ENCODE measurements around the gene FMN1.

The FMN1 gene

DNA sequence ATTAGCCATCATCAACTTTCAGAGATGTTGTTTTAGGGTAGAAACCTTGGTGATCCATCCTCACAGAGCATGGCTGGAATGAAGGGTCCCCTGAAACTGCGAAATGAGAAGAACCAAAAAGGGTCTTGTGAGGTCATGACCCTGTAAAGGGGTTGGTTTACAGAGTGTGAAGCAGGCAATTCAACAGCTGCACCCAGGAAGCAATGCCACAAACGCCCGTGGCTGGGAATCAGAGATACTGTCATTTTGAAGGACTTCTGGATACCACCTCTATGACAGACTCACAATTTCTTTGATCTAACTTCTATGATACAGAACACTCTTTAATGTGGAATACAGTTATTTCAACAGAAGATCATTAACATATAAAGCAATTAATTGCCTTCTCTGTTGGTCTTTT, 397.7 kb downstream of the FMN1 start:
- no peaks in the 10 kb centered on the region for H3K27me3 ChIP-seq (ENCODE audit: insufficient read depth, low read length)
- no peaks in the 10 kb centered on the region for H3K36me3 ChIP-seq (ENCODE audit: insufficient read depth, low read length)
- H3K4me1 ChIP-seq (ENCODE audit: insufficient read depth, low read length): no peaks in the 10 kb centered on the region
- H3K9ac ChIP-seq (ENCODE audit: low read depth, low read length): no peak overlapping the region
- no peak overlapping the region for H3K4me3 ChIP-seq (ENCODE audit: low read length)
- no peak overlapping the region for H3K27ac ChIP-seq (ENCODE audit: low read depth, low read length)
- WGBS: 79% methylated on average over 3 of the region's 3 CpGs
- no peaks in the 10 kb centered on the region for H3K9me3 ChIP-seq (ENCODE audit: insufficient read depth, low read depth, low read length)

- Histone ChIP-seq H3K4me1 (ENCODE audit: insufficient read depth, low read length) (no peaks in the 10 kb centered on the region), H3K27ac (ENCODE audit: low read depth, low read length) (no peak overlapping the region), H3K9ac (ENCODE audit: low read depth, low read length) (no peak overlapping the region), H3K36me3 (ENCODE audit: insufficient read depth, low read length) (no peaks in the 10 kb centered on the region), H3K27me3 (ENCODE audit: insufficient read depth, low read length) (no peaks in the 10 kb centered on the region), H3K4me3 (ENCODE audit: low read length) (no peak overlapping the region), H3K9me3 (ENCODE audit: insufficient read depth, low read depth, low read length) (no peaks in the 10 kb centered on the region)
- 50% methylated on average over 2 of the region's 3 CpGs for WGBS
Observed at GRCh38 chr15:32794973-32795372, 399.5 kb downstream of the FMN1 start.

- Histone ChIP-seq H3K36me3 (ENCODE audit: insufficient read depth, low read length) (no peaks in the 10 kb centered on the region), H3K27ac (ENCODE audit: low read depth, low read length) (no peak overlapping the region), H3K9me3 (ENCODE audit: insufficient read depth, low read depth, low read length) (no peaks in the 10 kb centered on the region), H3K27me3 (ENCODE audit: insufficient read depth, low read length) (no peaks in the 10 kb centered on the region), H3K4me1 (ENCODE audit: insufficient read depth, low read length) (no peaks in the 10 kb centered on the region; the same call in 1 of the 2 replicates), H3K9ac (ENCODE audit: low read depth, low read length) (no peak overlapping the region), H3K4me3 (ENCODE audit: low read length) (no peak overlapping the region)
- WGBS: 73% methylated on average over 2 of the region's 2 CpGs
Observed at GRCh38 chr15:32792436-32792835, 402.1 kb downstream of the FMN1 start.

- Histone ChIP-seq H3K27ac (ENCODE audit: low read depth, low read length) (no peak overlapping the region), H3K36me3 (ENCODE audit: insufficient read depth, low read length) (no peaks in the 10 kb centered on the region), H3K9ac (ENCODE audit: low read depth, low read length) (no peak overlapping the region), H3K4me3 (ENCODE audit: low read length) (no peak overlapping the region), H3K27me3 (ENCODE audit: insufficient read depth, low read length) (no peaks in the 10 kb centered on the region), H3K9me3 (ENCODE audit: insufficient read depth, low read depth, low read length) (no peaks in the 10 kb centered on the region), H3K4me1 (ENCODE audit: insufficient read depth, low read length) (no peaks in the 10 kb centered on the region; the same call in 1 of the 2 replicates)
- 100% methylated on average over 2 of the region's 2 CpGs for WGBS
Observed at GRCh38 chr15:32790352-32790999, 404.0 kb downstream of the FMN1 start.

DNA sequence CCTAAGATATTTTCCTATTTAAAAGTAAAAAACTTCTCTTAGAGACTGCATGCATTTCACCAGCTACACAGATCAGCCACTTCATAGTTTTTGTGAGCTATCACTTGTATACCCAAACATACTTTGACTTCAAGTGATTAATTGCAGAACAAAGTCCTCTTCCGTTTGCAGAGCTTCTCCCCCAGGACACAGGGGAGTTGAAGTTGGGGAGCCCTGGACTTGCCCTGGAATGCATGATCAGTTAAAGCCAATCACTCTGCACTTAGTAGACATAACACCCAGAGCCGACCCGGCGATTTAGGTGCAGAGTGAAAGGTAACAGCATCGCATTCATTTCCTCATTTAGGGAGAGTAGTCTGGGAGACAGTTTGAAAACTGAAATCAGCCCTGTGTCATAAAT, 406.6 kb downstream of the FMN1 start:
- H3K27ac ChIP-seq (ENCODE audit: low read depth, low read length): no peak overlapping the region
- H3K4me1 ChIP-seq (ENCODE audit: insufficient read depth, low read length): no peaks in the 10 kb centered on the region; the same call in 1 of the 2 replicates
- WGBS: 95% methylated on average over 5 of the region's 5 CpGs
- no peaks in the 10 kb centered on the region for H3K27me3 ChIP-seq (ENCODE audit: insufficient read depth, low read length)
- no peaks in the 10 kb centered on the region for H3K9me3 ChIP-seq (ENCODE audit: insufficient read depth, low read depth, low read length)
- H3K36me3 ChIP-seq (ENCODE audit: insufficient read depth, low read length): no peaks in the 10 kb centered on the region
- no peak overlapping the region for H3K9ac ChIP-seq (ENCODE audit: low read depth, low read length)
- no peak overlapping the region for H3K4me3 ChIP-seq (ENCODE audit: low read length)

- Histone ChIP-seq H3K36me3 (ENCODE audit: insufficient read depth, low read length) (no peaks in the 10 kb centered on the region), H3K27me3 (ENCODE audit: insufficient read depth, low read length) (no peaks in the 10 kb centered on the region), H3K4me1 (ENCODE audit: insufficient read depth, low read length) (peaks cover 5% of the 10 kb centered on the region; the same call in 1 of the 2 replicates), H3K9me3 (ENCODE audit: insufficient read depth, low read depth, low read length) (no peaks in the 10 kb centered on the region), H3K9ac (ENCODE audit: low read depth, low read length) (no peak overlapping the region), H3K4me3 (ENCODE audit: low read length) (no peak overlapping the region), H3K27ac (ENCODE audit: low read depth, low read length) (no peak overlapping the region)
- WGBS: 94% methylated on average over 7 of the region's 7 CpGs
Observed at GRCh38 chr15:32786906-32787305, 407.6 kb downstream of the FMN1 start.

GRCh38 chr15:32784581-32784980, 409.9 kb downstream of the FMN1 start:
- Histone ChIP-seq H3K27ac (ENCODE audit: low read depth, low read length) (no peak overlapping the region), H3K4me1 (ENCODE audit: insufficient read depth, low read length) (peaks cover 13% of the 10 kb centered on the region; the same call in 1 of the 2 replicates), H3K9ac (ENCODE audit: low read depth, low read length) (no peak overlapping the region), H3K4me3 (ENCODE audit: low read length) (no peak overlapping the region), H3K9me3 (ENCODE audit: insufficient read depth, low read depth, low read length) (no peaks in the 10 kb centered on the region), H3K27me3 (ENCODE audit: insufficient read depth, low read length) (no peaks in the 10 kb centered on the region), H3K36me3 (ENCODE audit: insufficient read depth, low read length) (no peaks in the 10 kb centered on the region)

DNA sequence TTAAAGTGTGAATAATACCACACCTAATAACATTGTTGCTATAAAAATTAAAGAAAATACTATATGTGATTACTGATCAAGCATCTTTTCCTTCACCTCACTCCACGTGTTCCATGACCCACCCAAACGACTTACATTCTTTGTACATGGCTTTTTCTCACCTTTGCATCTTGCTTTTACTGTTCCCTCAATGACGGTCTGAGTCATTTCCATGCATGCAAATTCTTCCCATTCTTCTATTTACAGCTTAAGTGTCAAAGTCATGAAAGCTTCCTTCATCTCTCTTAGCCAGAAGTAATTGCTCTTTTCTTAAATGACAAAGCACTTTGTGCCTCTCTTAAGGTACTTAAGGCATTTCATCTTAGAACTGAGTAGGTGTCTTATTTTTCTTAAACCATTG, 412.7 kb downstream of the FMN1 start:
- no peak overlapping the region for H3K4me3 ChIP-seq (ENCODE audit: low read length)
- H3K27me3 ChIP-seq (ENCODE audit: insufficient read depth, low read length): no peaks in the 10 kb centered on the region
- peaks cover 13% of the 10 kb centered on the region; the same call in 1 of the 2 replicates for H3K4me1 ChIP-seq (ENCODE audit: insufficient read depth, low read length)
- WGBS: 28% methylated on average over 3 of the region's 3 CpGs
- no peak overlapping the region for H3K9ac ChIP-seq (ENCODE audit: low read depth, low read length)
- H3K36me3 ChIP-seq (ENCODE audit: insufficient read depth, low read length): no peaks in the 10 kb centered on the region; the same call in 1 of the 2 replicates
- H3K27ac ChIP-seq (ENCODE audit: low read depth, low read length): no peak overlapping the region
- peaks cover 11% of the 10 kb centered on the region for H3K9me3 ChIP-seq (ENCODE audit: insufficient read depth, low read depth, low read length)

DNA sequence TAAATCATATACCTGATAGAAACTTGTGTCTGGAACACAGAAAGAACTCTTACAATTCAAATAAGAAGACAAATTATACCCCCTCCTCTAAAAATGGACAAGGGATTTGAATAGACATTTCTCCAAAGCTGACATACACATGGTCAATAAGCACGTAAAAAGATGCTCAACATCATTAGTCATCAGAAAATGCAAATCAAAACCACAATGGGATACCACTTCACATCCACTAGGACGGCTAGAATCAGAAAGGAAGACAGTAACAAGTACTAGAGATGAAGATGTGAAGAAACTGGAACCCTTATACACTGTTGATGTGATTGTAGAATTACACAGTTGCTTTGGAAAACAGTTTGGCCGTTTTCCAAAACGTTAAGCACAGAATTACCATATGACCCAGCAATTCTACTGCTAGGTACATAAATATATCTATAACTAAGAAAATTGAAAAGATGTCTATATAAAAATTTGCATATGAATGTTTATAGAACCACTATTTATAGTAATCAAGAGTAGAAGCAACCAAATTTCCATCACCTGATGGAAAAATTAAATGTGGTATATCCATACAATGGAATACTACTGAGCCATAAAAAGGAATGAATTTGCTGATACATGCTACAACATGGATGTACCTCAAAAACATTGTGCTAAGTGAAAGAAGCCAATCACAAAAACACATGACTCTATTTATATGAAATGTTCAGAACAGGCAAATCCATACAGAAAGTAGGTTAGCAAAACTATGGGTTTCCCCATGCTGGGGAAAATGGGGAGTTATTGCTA, 415.9 kb downstream of the FMN1 start:
- Histone ChIP-seq H3K9me3 (ENCODE audit: insufficient read depth, low read depth, low read length) (peaks cover 11% of the 10 kb centered on the region), H3K9ac (ENCODE audit: low read depth, low read length) (no peak overlapping the region)
- 98% methylated on average over 2 of the region's 4 CpGs for WGBS

DNA sequence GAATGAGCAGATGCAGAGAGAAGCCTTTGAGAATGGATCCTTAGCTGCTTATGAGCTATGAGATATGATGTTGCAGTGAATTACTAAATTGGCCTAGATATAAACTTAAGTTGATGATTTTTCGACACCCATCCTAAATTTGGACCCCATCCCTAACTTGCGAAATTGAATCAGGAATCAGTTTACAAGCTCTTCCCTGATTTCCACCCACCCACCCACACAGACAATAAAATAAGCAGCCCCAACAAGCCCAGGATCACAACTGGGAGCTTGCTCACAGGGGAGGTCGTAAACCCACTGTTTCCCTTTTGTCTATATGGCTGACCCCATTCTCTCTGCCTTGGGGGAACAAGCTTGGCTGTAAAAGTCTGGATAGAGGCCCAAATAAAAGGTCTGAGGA, 419.4 kb downstream of the FMN1 start:
- 100% methylated on average over 3 of the region's 3 CpGs for WGBS
- no peaks in the 10 kb centered on the region; the same call in 1 of the 2 replicates for H3K36me3 ChIP-seq (ENCODE audit: insufficient read depth, low read length)
- no peaks in the 10 kb centered on the region for H3K4me1 ChIP-seq (ENCODE audit: insufficient read depth, low read length)
- H3K9me3 ChIP-seq (ENCODE audit: insufficient read depth, low read depth, low read length): peaks cover 11% of the 10 kb centered on the region
- H3K27me3 ChIP-seq (ENCODE audit: insufficient read depth, low read length): no peaks in the 10 kb centered on the region
- no peak overlapping the region for H3K4me3 ChIP-seq (ENCODE audit: low read length)
- no peak overlapping the region for H3K9ac ChIP-seq (ENCODE audit: low read depth, low read length)
- no peak overlapping the region for H3K27ac ChIP-seq (ENCODE audit: low read depth, low read length)

More for the DNA sequence above, 415.9 kb downstream of the FMN1 start:
- H3K27ac ChIP-seq (ENCODE audit: low read depth, low read length): no peak overlapping the region
- no peaks in the 10 kb centered on the region for H3K27me3 ChIP-seq (ENCODE audit: insufficient read depth, low read length)
- H3K4me3 ChIP-seq (ENCODE audit: low read length): no peak overlapping the region
- peaks cover 13% of the 10 kb centered on the region; the same call in 1 of the 2 replicates for H3K4me1 ChIP-seq (ENCODE audit: insufficient read depth, low read length)
- H3K36me3 ChIP-seq (ENCODE audit: insufficient read depth, low read length): no peaks in the 10 kb centered on the region; the same call in 1 of the 2 replicates

- Histone ChIP-seq H3K4me3 (ENCODE audit: low read length) (no peak overlapping the region), H3K4me1 (ENCODE audit: insufficient read depth, low read length) (no peaks in the 10 kb centered on the region), H3K27me3 (ENCODE audit: insufficient read depth, low read length) (no peaks in the 10 kb centered on the region), H3K9me3 (ENCODE audit: insufficient read depth, low read depth, low read length) (peaks cover 7% of the 10 kb centered on the region), H3K9ac (ENCODE audit: low read depth, low read length) (no peak overlapping the region), H3K27ac (ENCODE audit: low read depth, low read length) (no peak overlapping the region), H3K36me3 (ENCODE audit: insufficient read depth, low read length) (no peaks in the 10 kb centered on the region; the same call in 1 of the 2 replicates)
- 76% methylated on average over 4 of the region's 4 CpGs for WGBS
Observed at GRCh38 chr15:32774022-32774421, 420.5 kb downstream of the FMN1 start.
